Transverse colon (tissue), 4 donors: Measurements from ENCODE around the gene PDIA5.

Source experiments
- CTCF ChIP-seq, 5 experiments: fragments of 200-600 bp in 3 of 5; fragments of 450-650 bp in 2 of 5; sonication (generic) in 3 of 5; IDR thresholded peaks; 1 replicate in 2 of 5; 2 replicates in 3 of 5; pipeline ENCODE4 v1.5.1; 2016 to 2017; ENCODE audit warnings: antibody characterized with exemption in 5 of 5, inconsistent platforms in 3 of 5, mild to moderate bottlenecking in 2 of 5, moderate library complexity in 1 of 5
- EP300 ChIP-seq: sonication (generic); formaldehyde crosslinking; IDR thresholded peaks from one replicate; pipeline ENCODE4 v1.6.1; 2017; ENCODE audit warnings: antibody characterized with exemption, low read depth
- POLR2A ChIP-seq: fragments of 450-650 bp; IDR thresholded peaks from one replicate; pipeline ENCODE4 v1.6.1; 2016; ENCODE audit warnings: antibody characterized with exemption, mild to moderate bottlenecking, moderate library complexity
- POLR2AphosphoS5 ChIP-seq, 3 donors: sonication (generic); formaldehyde crosslinking; IDR thresholded peaks; one replicate each; pipeline ENCODE4 v1.6.1; 2016; ENCODE audit warnings: antibody characterized with exemption in 3 of 3

GRCh38 chr3:123048480-123049237 lies 18.2 kb upstream of the PDIA5 start:
- no peak for TF ChIP-seq POLR2A
- TF ChIP-seq POLR2AphosphoS5 (IDR thresholded peaks at IDR 0.05), result no peak
- TF ChIP-seq EP300, result no peak
- TF ChIP-seq CTCF (IDR thresholded peaks at IDR 0.05), result no peak
